ENCODE results near the gene UROC1.

- TF ChIP-seq POLR2AphosphoS5 (IDR thresholded peaks at IDR 0.05) = no peak
- no peak for TF ChIP-seq CTCF (IDR thresholded peaks at IDR 0.05)
- no peak for TF ChIP-seq POLR2A (IDR thresholded peaks at IDR 0.05)
- TF ChIP-seq EP300 (IDR thresholded peaks at IDR 0.05) = no peak
Observed at GRCh38 chr3:126464997-126465396, 52.6 kb downstream of the UROC1 start.

Measured in stomach (tissue), 4 donors.